ENCODE results near the gene PHF19.

Gene PHF19

GRCh38 chr9:120891884-120892747, 15.1 kb upstream of the PHF19 start:
- no peak for DNase-seq

GRCh38 chr9:120891245-120891883, 14.4 kb upstream of the PHF19 start:
- DNase-seq: no peak

GRCh38 chr9:120890320-120891244, 13.6 kb upstream of the PHF19 start:
- no peak for DNase-seq

- no peak for DNase-seq
Measured at GRCh38 chr9:120889606-120890271, 12.8 kb upstream of the PHF19 start.

GRCh38 chr9:120888626-120889025, 11.6 kb upstream of the PHF19 start:
- no peak for DNase-seq

GRCh38 chr9:120886490-120886967, 9.5 kb upstream of the PHF19 start:
- no peak for DNase-seq

GRCh38 chr9:120885958-120886357, 9.0 kb upstream of the PHF19 start:
- no peak for DNase-seq

GRCh38 chr9:120885457-120885856, 8.5 kb upstream of the PHF19 start:
- no peak for DNase-seq

GRCh38 chr9:120883608-120883996, 6.6 kb upstream of the PHF19 start:
- no peak for DNase-seq

- no peak for DNase-seq
Measured at GRCh38 chr9:120882935-120883607, 6.1 kb upstream of the PHF19 start.

- DNase-seq: no peak
Measured at GRCh38 chr9:120879446-120879845, 2.5 kb upstream of the PHF19 start.

- DNase-seq: no peak
Measured at GRCh38 chr9:120878188-120879130, 1.5 kb upstream of the PHF19 start.

- peak; percentile 75 for DNase-seq
Measured at GRCh38 chr9:120877276-120878034, 467 bp upstream of the PHF19 start.

GRCh38 chr9:120875954-120876841, 790 bp downstream of the PHF19 start:
- peak; percentile 74 for DNase-seq

GRCh38 chr9:120875643-120875953, 1.4 kb downstream of the PHF19 start:
- DNase-seq: no peak

GRCh38 chr9:120875195-120875565, 1.8 kb downstream of the PHF19 start:
- DNase-seq: no peak

- DNase-seq: no peak
Measured at GRCh38 chr9:120874226-120875194, 2.5 kb downstream of the PHF19 start.

GRCh38 chr9:120873512-120873911, 3.5 kb downstream of the PHF19 start:
- no peak for DNase-seq
